SK-N-SH (cell line): ENCODE results near the gene DTNBP1. TPM values are rescaled to one million over a fixed set of nuclear protein-coding genes. Genes with fewer than 3 reads are reported as not detected.

Experiments used
- CTCF ChIA-PET: fragments of 300-600, 350-600 bp; formaldehyde crosslinking; extraction: SDS; loops from one replicate; lab custom pipeline; 2021; lab: Yijun Ruan, JAX
- POLR2A ChIA-PET: fragments of 350-600 bp; sonication (Branson Sonifier 250); formaldehyde crosslinking; extraction: SDS; loops from one replicate; lab custom pipeline; 2020; ENCODE audit warnings: antibody characterized with exemption, inconsistent platforms; lab: Yijun Ruan, JAX
- DNase-seq: peaks from one replicate; pipeline ENCODE4 v3.0.0; 2012
- H2AFZ ChIP-seq: fragments of 200-600 bp; sonication (generic); 2 replicates; pipeline ENCODE4 v1.8.1; 2016; ENCODE audit warnings: antibody characterized with exemption, mild to moderate bottlenecking, low read depth
- H3F3A ChIP-seq: fragments of 200-600 bp; sonication (generic); replicated peaks from 2 replicates; pipeline ENCODE3; 2016; ENCODE audit warnings: antibody characterized with exemption, mild to moderate bottlenecking; ENCODE audit not compliant: insufficient read depth
- H3K27ac ChIP-seq, 2 experiments: fragments of 200-500 bp in 1 of 2; fragments of 200-600 bp in 1 of 2; sonication (Bioruptor generic) in 1 of 2; sonication (generic), shearing (Covaris generic) in 1 of 2; 2 replicates each; pipeline versions ENCODE4 v1.5.1 to v1.6.1; 2014 to 2016; ENCODE audit warnings: low read depth in 2 of 2, inconsistent platforms in 1 of 2, low read length in 1 of 2, mild to moderate bottlenecking in 1 of 2, mixed read lengths in 1 of 2
- H3K27me3 ChIP-seq: fragments of 200-600 bp; sonication (generic), shearing (Covaris generic); 2 replicates; pipeline ENCODE4 v1.6.1; 2016; ENCODE audit warnings: mixed run types; ENCODE audit not compliant: insufficient read depth
- H3K36me3 ChIP-seq, 2 experiments: fragments of 200-500 bp in 1 of 2; fragments of 200-600 bp in 1 of 2; sonication (Bioruptor generic) in 1 of 2; sonication (generic) in 1 of 2; replicated peaks in 1 of 2; 2 replicates each; pipeline versions ENCODE3 to v1.5.1; 2014 to 2016; ENCODE audit warnings: low read length in 1 of 2, mild to moderate bottlenecking in 1 of 2; ENCODE audit not compliant: insufficient read depth in 2 of 2, control insufficient read depth in 1 of 2
- H3K4me1 ChIP-seq, 2 experiments: fragments of 200-500 bp in 1 of 2; fragments of 200-600 bp in 1 of 2; sonication (Bioruptor generic) in 1 of 2; sonication (generic), shearing (Covaris generic) in 1 of 2; 2 replicates each; pipeline versions ENCODE4 v1.5.1 to v1.6.1; 2014 to 2016; ENCODE audit warnings: low read depth in 1 of 2, low read length in 1 of 2, mixed run types in 1 of 2; ENCODE audit not compliant: insufficient read depth in 2 of 2, control insufficient read depth in 1 of 2
- H3K4me2 ChIP-seq: fragments of 200-600 bp; sonication (generic), shearing (Covaris generic); 2 replicates; pipeline ENCODE4 v1.6.1; 2017; ENCODE audit warnings: mixed run types
- H3K4me3 ChIP-seq, 2 experiments: fragments of 200-500 bp in 1 of 2; fragments of 200-600 bp in 1 of 2; sonication (Bioruptor generic) in 1 of 2; sonication (generic), shearing (Covaris generic) in 1 of 2; 2 replicates each; pipeline versions ENCODE4 v1.5.1 to v1.8.1; 2014 to 2016; ENCODE audit warnings: low read depth in 2 of 2, inconsistent platforms in 1 of 2, low read length in 1 of 2, mild to moderate bottlenecking in 1 of 2, mixed read lengths in 1 of 2, moderate library complexity in 1 of 2
- H3K79me2 ChIP-seq: fragments of 200-600 bp; sonication (generic); 2 replicates; pipeline ENCODE4 v1.8.1; 2017; ENCODE audit warnings: mild to moderate bottlenecking; ENCODE audit not compliant: insufficient read depth
- H3K9ac ChIP-seq: fragments of 200-600 bp; sonication (generic); 2 replicates; pipeline ENCODE4 v1.6.1; 2017; ENCODE audit warnings: mixed run types
- H3K9me2 ChIP-seq: fragments of 200-600 bp; sonication (generic); 2 replicates; pipeline ENCODE4 v1.6.1; 2017; ENCODE audit warnings: mixed run types
- H3K9me3 ChIP-seq: fragments of 200-600 bp; sonication (generic); 2 replicates; pipeline ENCODE4 v1.6.1; 2017; ENCODE audit warnings: mixed run types, mild to moderate bottlenecking, moderate library complexity
- H4K20me1 ChIP-seq: fragments of 200-600 bp; sonication (generic); 2 replicates; pipeline ENCODE4 v1.6.1; 2017; ENCODE audit warnings: mild to moderate bottlenecking, mixed run types; ENCODE audit not compliant: insufficient read depth
- CTCF ChIP-seq: fragments of 200-600 bp; sonication (generic); IDR thresholded peaks from 2 replicates; pipeline ENCODE4 v1.6.1; 2017; ENCODE audit warnings: antibody characterized with exemption, mild to moderate bottlenecking, moderate library complexity
- EP300 ChIP-seq, 2 experiments: IDR thresholded peaks; 2 replicates each; pipeline versions ENCODE4 v1.4.0 to v1.6.1; 2012; ENCODE audit warnings: borderline replicate concordance in 1 of 2, low read depth in 1 of 2, low read length in 1 of 2
- FOXM1 ChIP-seq: IDR thresholded peaks from 2 replicates; pipeline ENCODE4 v1.4.0; 2012; ENCODE audit warnings: low read depth, mild to moderate bottlenecking
- RAD21 ChIP-seq: IDR thresholded peaks from 2 replicates; pipeline ENCODE4 v1.6.1; 2012; ENCODE audit warnings: mild to moderate bottlenecking, low read length
- RCOR1 ChIP-seq: fragments of 150-350 bp; IDR thresholded peaks from 2 replicates; pipeline ENCODE4 v1.6.1; 2017; ENCODE audit warnings: antibody characterized with exemption, low read length
- SMC3 ChIP-seq: IDR thresholded peaks from 2 replicates; pipeline ENCODE4 v1.6.1; 2012; ENCODE audit warnings: low read depth, low read length, improper control_type of control experiment
- ZBTB33 ChIP-seq: IDR thresholded peaks from 2 replicates; pipeline ENCODE4 v1.4.0; 2012; ENCODE audit warnings: low read depth, borderline replicate concordance
- WGBS: methylation state at CpG from one replicate; pipeline ENCODE4 v1.1.6; 2017; ENCODE audit warnings: low lambda C conversion rate; 5-methylcytosine and 5-hydroxymethylcytosine counted together
- polyA plus RNA-seq, 3 experiments: library from polyadenylated mRNA; depleted of rRNA; stranded (reverse); fragments of >200 nt; gene quantifications; 2 replicates each; pipeline ENCODE4 v1.2.3, GENCODE V29; 2012

The DTNBP1 gene
- polyA plus RNA-seq, 1 of the 3 experiments (the other 2 are of a cell fraction): 19.7 TPM

- CTCF ChIA-PET: interaction anchor here (0.8 to 2.5 kb wide), 15 partner anchors 10 to 132 kb away, joined by 3 to 15 read pairs (median 4); no protein-coding TSS in a partner anchor
- H3K27ac ChIP-seq: no peak overlapping the region
- peaks cover 2% of the 10 kb centered on the region; the same call in 1 of the 2 replicates for H4K20me1 ChIP-seq
These were observed 171.4 kb downstream of the DTNBP1 start for GRCh38 chr6:15491255-15491985.

More at GRCh38 chr6:15491255-15491985, 171.4 kb downstream of the DTNBP1 start:
- TF ChIP-seq RAD21: peak; percentile 85
- TF ChIP-seq CTCF: peak; percentile 95
- TF ChIP-seq RCOR1: no peak
- no peak for TF ChIP-seq EP300 (IDR thresholded peaks at IDR 0.05; ENCODE audit: borderline replicate concordance in 1 of 2, low read depth in 1 of 2, low read length in 1 of 2)
- TF ChIP-seq SMC3: peak; percentile 78
- TF ChIP-seq ZBTB33: no peak
- TF ChIP-seq FOXM1: no peak
- H3F3A ChIP-seq: no peaks in the 10 kb centered on the region
- no peak overlapping the region for H3K9ac ChIP-seq
- 24% methylated on average over 9 of the region's 9 CpGs for WGBS
- H3K27me3 ChIP-seq: no peaks in the 10 kb centered on the region
- H3K79me2 ChIP-seq: no peaks in the 10 kb centered on the region
- DNase-seq: peak; percentile 70
- POLR2A ChIA-PET: no interaction called here
- H3K9me3 ChIP-seq: no peaks in the 10 kb centered on the region
- no peak overlapping the region for H2AFZ ChIP-seq
- H3K36me3 ChIP-seq: peaks cover 0 to 13% of the 10 kb centered on the region in 2 experiments
- no peak overlapping the region; a peak in 1 of 4 replicates for H3K4me3 ChIP-seq
- H3K4me1 ChIP-seq: peaks cover 3 to 19% of the 10 kb centered on the region in 2 experiments; a peak in 2 of 4 replicates
- no peaks in the 10 kb centered on the region for H3K9me2 ChIP-seq
- H3K4me2 ChIP-seq: no peak overlapping the region
